Measurements from ENCODE around the gene EVI5.
"Not testable (repeated sequence)": the region's sequence is repeated elsewhere in the genome, so short reads cannot be mapped to it uniquely, and the experiment has no call there.

The EVI5 gene

GRCh38 chr1:92791487-92792066 lies 6.7 kb upstream of the EVI5 start:
- no peak for DNase-seq

GRCh38 chr1:92790867-92791266 lies 6.0 kb upstream of the EVI5 start:
- no peak for DNase-seq

- DNase-seq, result no peak
These were observed 5.2 kb upstream of the EVI5 start for GRCh38 chr1:92790081-92790480.

GRCh38 chr1:92786111-92786901 lies 1.4 kb upstream of the EVI5 start:
- no peak for DNase-seq

- DNase-seq, result peak; percentile 14 to 29
These were observed 778 bp downstream of the EVI5 start for GRCh38 chr1:92784021-92784638.

- DNase-seq, result not testable (repeated sequence)
These were observed 1.4 kb downstream of the EVI5 start for GRCh38 chr1:92783550-92783949.

- DNase-seq, result peak in 1 of 2 experiments; percentile 29
These were observed 6.5 kb downstream of the EVI5 start for GRCh38 chr1:92778376-92778775.

- no peak for DNase-seq
These were observed 10.5 kb downstream of the EVI5 start for GRCh38 chr1:92774407-92774806.

GRCh38 chr1:92773749-92774148 lies 11.2 kb downstream of the EVI5 start:
- not testable (repeated sequence) for DNase-seq

- no peak for DNase-seq
These were observed 15.1 kb downstream of the EVI5 start for GRCh38 chr1:92769856-92770255.

GRCh38 chr1:92768915-92769314 lies 16.0 kb downstream of the EVI5 start:
- no peak for DNase-seq

- DNase-seq, result no peak
These were observed 16.6 kb downstream of the EVI5 start for GRCh38 chr1:92768296-92768695.

- DNase-seq, result no peak
These were observed 20.8 kb downstream of the EVI5 start for GRCh38 chr1:92764116-92764515.

GRCh38 chr1:92762355-92762754 lies 22.6 kb downstream of the EVI5 start:
- no peak for DNase-seq

- no peak for DNase-seq
These were observed 25.5 kb downstream of the EVI5 start for GRCh38 chr1:92759361-92759760.

GRCh38 chr1:92756537-92756936 lies 28.4 kb downstream of the EVI5 start:
- DNase-seq, result peak in 1 of 2 experiments; percentile 52

- no peak for DNase-seq
These were observed 29.1 kb downstream of the EVI5 start for GRCh38 chr1:92755541-92756461.

- no peak for DNase-seq
These were observed 30.2 kb downstream of the EVI5 start for GRCh38 chr1:92754719-92755050.

- no peak for DNase-seq
These were observed 30.7 kb downstream of the EVI5 start for GRCh38 chr1:92754000-92754718.

GRCh38 chr1:92752719-92753118 lies 32.2 kb downstream of the EVI5 start:
- no peak for DNase-seq

- DNase-seq, result peak; percentile 18 to 67
These were observed 35.8 kb downstream of the EVI5 start for GRCh38 chr1:92749024-92749634.

- no peak for DNase-seq
These were observed 36.8 kb downstream of the EVI5 start for GRCh38 chr1:92748138-92748537.
